HCT116 (cell line): ENCODE measurements around the gene DLST. TPM values are rescaled to one million over a fixed set of nuclear protein-coding genes. Genes with fewer than 3 reads are reported as not detected.

ENCODE experiments used
- ATAC-seq: fragments of 200-7000 bp; cut with Tn5 transposase; 2 replicates; pipeline ENCODE4 v1.9.1; 2020; ENCODE audit warnings: mild to moderate bottlenecking, moderate library complexity
- BruUV-seq: library from RNA; stranded (reverse); fragments of 400-500 nt; replicated peaks from 2 replicates; lab custom pipeline; 2021; lab: Mats Ljungman, UMichigan
- CTCF ChIA-PET: fragments of 300-600 bp; sonication (Branson Sonifier 250); formaldehyde crosslinking; loops from one replicate; lab custom pipeline; 2021; ENCODE audit warnings: antibody characterized with exemption; lab: Charles Lee
- POLR2A ChIA-PET: fragments of 300-600, 350-600 bp; sonication (Branson Sonifier 250); formaldehyde crosslinking; loops from one replicate; lab custom pipeline; 2021; ENCODE audit warnings: antibody characterized with exemption; lab: Charles Lee
- RAD21 ChIA-PET, 2 experiments: fragments of 300-600 bp; sonication (Branson Sonifier 250); formaldehyde crosslinking; loops; one replicate each; lab custom pipeline; 2023; ENCODE audit warnings: low total read pairs in 2 of 2; ENCODE audit not compliant: uncharacterized antibody in 2 of 2, unreplicated experiment in 2 of 2, low non-redundant PET in 1 of 2; lab: Charles Lee
- DNase-seq: peaks from one replicate; pipeline ENCODE4 v3.0.0-alpha.2; 2010; ENCODE audit warnings: low read depth, low spot score
- H2AFZ ChIP-seq: fragments of 200-600 bp; shearing (Covaris generic), sonication (generic); 2 replicates; pipeline ENCODE4 v1.6.1; 2017; ENCODE audit warnings: low read depth, mixed run types, mixed read lengths, antibody characterized with exemption, low read length; ENCODE audit not compliant: poor library complexity, severe bottlenecking
- H3K27ac ChIP-seq: 2 replicates; pipeline ENCODE4 v1.5.1; 2012; ENCODE audit warnings: low read depth, low read length
- H3K27me3 ChIP-seq: fragments of 200-600 bp; sonication (generic); 2 replicates; pipeline ENCODE4 v1.6.1; 2016; ENCODE audit warnings: mixed run types, low read length, mixed read lengths; ENCODE audit not compliant: insufficient read depth
- H3K36me3 ChIP-seq, 2 experiments: fragments of 200-500 bp in 1 of 2; fragments of 200-600 bp in 1 of 2; sonication (Bioruptor generic) in 1 of 2; sonication (generic) in 1 of 2; 2 replicates each; pipeline versions ENCODE4 v1.5.1 to v1.6.1; 2014 to 2016; ENCODE audit warnings: low read length in 2 of 2, inconsistent platforms in 1 of 2, mixed read lengths in 1 of 2, mixed run types in 1 of 2; ENCODE audit not compliant: insufficient read depth in 2 of 2, control insufficient read depth in 1 of 2
- H3K4me1 ChIP-seq, 2 experiments: fragments of 200-600 bp in 1 of 2; sonication (generic) in 1 of 2; 2 replicates each; pipeline versions ENCODE4 v1.5.1 to v1.6.1; 2012 to 2017; ENCODE audit warnings: low read length in 2 of 2, inconsistent platforms in 1 of 2, mild to moderate bottlenecking in 1 of 2, mixed read lengths in 1 of 2, mixed run types in 1 of 2, moderate library complexity in 1 of 2; ENCODE audit not compliant: insufficient read depth in 2 of 2, control insufficient read depth in 1 of 2
- H3K4me2 ChIP-seq: fragments of 200-600 bp; sonication (generic); 2 replicates; pipeline ENCODE4 v1.6.1; 2017; ENCODE audit warnings: mixed run types, low read length, mixed read lengths
- H3K4me3 ChIP-seq, 2 experiments: fragments of 200-600 bp in 1 of 2; sonication (generic) in 1 of 2; replicated peaks in 1 of 2; 2 replicates each; pipeline ENCODE4 v1.5.1; 2011 to 2016; ENCODE audit warnings: low read length in 2 of 2, control low read depth in 1 of 2, low read depth in 1 of 2, mild to moderate bottlenecking in 1 of 2, mixed read lengths in 1 of 2, mixed run types in 1 of 2
- H3K79me2 ChIP-seq: fragments of 200-600 bp; sonication (generic); 2 replicates; pipeline ENCODE4 v1.6.1; 2017; ENCODE audit warnings: mild to moderate bottlenecking, mixed run types, low read length, moderate library complexity, mixed read lengths; ENCODE audit not compliant: insufficient read depth
- H3K9ac ChIP-seq: fragments of 200-600 bp; sonication (generic); 2 replicates; pipeline ENCODE4 v1.6.1; 2016; ENCODE audit warnings: low read length, mixed read lengths
- H3K9me2 ChIP-seq: fragments of 200-600 bp; sonication (generic), shearing (Covaris generic); 2 replicates; pipeline ENCODE4 v1.6.1; 2017; ENCODE audit warnings: mixed run types, mild to moderate bottlenecking, moderate library complexity; ENCODE audit not compliant: insufficient read depth
- H3K9me3 ChIP-seq, 2 experiments: fragments of 200-500 bp in 1 of 2; fragments of 200-600 bp in 1 of 2; sonication (Bioruptor generic) in 1 of 2; sonication (generic) in 1 of 2; 2 replicates each; pipeline ENCODE4 v1.6.1; 2014 to 2017; ENCODE audit warnings: low read length in 2 of 2, mixed read lengths in 2 of 2, inconsistent platforms in 1 of 2, low read depth in 1 of 2, mild to moderate bottlenecking in 1 of 2, mixed run types in 1 of 2, moderate library complexity in 1 of 2; ENCODE audit not compliant: control insufficient read depth in 1 of 2, insufficient read depth in 1 of 2
- H4K20me1 ChIP-seq: fragments of 200-600 bp; sonication (generic), shearing (Covaris generic); 2 replicates; pipeline ENCODE4 v1.6.1; 2017; ENCODE audit warnings: mixed run types, mild to moderate bottlenecking, moderate library complexity; ENCODE audit not compliant: insufficient read depth
- CBX3 ChIP-seq: IDR thresholded peaks from 2 replicates; pipeline ENCODE4 v1.6.1; 2012; ENCODE audit warnings: low read depth
- CEBPB ChIP-seq: IDR thresholded peaks from 2 replicates; pipeline ENCODE4 v1.6.1; 2012; ENCODE audit warnings: low read depth
- EGR1 ChIP-seq: IDR thresholded peaks from 2 replicates; pipeline ENCODE4 v1.6.1; 2012; ENCODE audit warnings: low read depth
- ELF1 ChIP-seq: IDR thresholded peaks from 2 replicates; pipeline ENCODE4 v1.6.1; 2012; ENCODE audit warnings: low read depth, borderline replicate concordance
- EZH2phosphoT487 ChIP-seq: fragments of 200-600 bp; IDR thresholded peaks from 2 replicates; pipeline ENCODE4 v1.6.1; 2018; ENCODE audit warnings: antibody characterized with exemption, borderline replicate concordance
- JUND ChIP-seq: IDR thresholded peaks from 2 replicates; pipeline ENCODE4 v1.6.1; 2012
- POLR2AphosphoS5 ChIP-seq: IDR thresholded peaks from 2 replicates; pipeline ENCODE4 v1.6.1; 2011; ENCODE audit warnings: mild to moderate bottlenecking, low read depth, low read length, moderate library complexity
- RAD21 ChIP-seq: IDR thresholded peaks from 2 replicates; pipeline ENCODE4 v1.6.1; 2012; ENCODE audit warnings: low read depth, mild to moderate bottlenecking
- SIN3A ChIP-seq: IDR thresholded peaks from 2 replicates; pipeline ENCODE4 v1.6.1; 2012; ENCODE audit warnings: low read depth
- YY1 ChIP-seq: IDR thresholded peaks from 2 replicates; pipeline ENCODE4 v1.6.1; 2011; ENCODE audit warnings: low read length, low read depth, moderate library complexity, mild to moderate bottlenecking; ENCODE audit not compliant: insufficient replicate concordance; ENCODE audit errors: extremely low read depth
- ZNF274 ChIP-seq: fragments of 200-500 bp; sonication (Bioruptor generic); IDR thresholded peaks from 2 replicates; pipeline ENCODE4 v1.6.1; 2014; ENCODE audit warnings: mild to moderate bottlenecking, low read depth, low read length, inconsistent platforms
- intact Hi-C: fragments of 100-400 bp; cut with micrococcal nuclease; formaldehyde crosslinking; loops from 2 replicates; pipeline ENCODE4 v1.10.0; 2022
- total RNA-seq: library from RNA; stranded (reverse); gene quantifications from one replicate; pipeline ENCODE4 v1.2.1, GENCODE V29; 2021; ENCODE audit not compliant: unreplicated experiment
- TF ChIP-seq, protein P1 (sequence below): IDR thresholded peaks from 2 replicates; pipeline ENCODE4 v1.6.1; 2012
- TF ChIP-seq, protein P2 (sequence below): IDR thresholded peaks from 2 replicates; pipeline ENCODE4 v1.6.1; 2012; ENCODE audit warnings: low read depth

Gene DLST
- total RNA-seq, 1 experiment from 2014 or later: 101 TPM

DNA sequence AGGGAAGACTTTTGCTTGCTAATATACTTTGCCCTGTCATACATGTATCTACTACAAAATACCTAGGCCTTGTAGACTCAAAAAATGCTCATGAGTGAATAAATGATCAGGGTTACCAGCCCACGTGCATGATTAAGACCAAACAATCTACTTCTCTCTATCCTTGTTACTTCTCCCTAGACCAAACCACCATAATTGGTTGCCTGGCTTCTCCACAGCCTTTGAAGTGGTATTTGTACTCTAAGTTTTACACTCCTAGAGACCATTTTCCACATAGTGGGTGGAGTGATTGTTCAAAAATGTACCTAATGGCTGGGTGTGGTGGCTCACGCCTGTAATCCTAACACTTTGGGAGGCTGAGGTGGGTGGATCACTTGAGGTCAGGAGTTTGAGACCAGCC, 55.5 kb downstream of the DLST start:
- ATAC-seq (no peak), DNase-seq (no peak)
- Histone ChIP-seq H3K4me1 (peaks cover 4 to 10% of the 10 kb centered on the region in 2 experiments; a peak in 3 of 4 replicates), H3K9ac (no peak overlapping the region), H2AFZ (no peak overlapping the region), H3K4me2 (no peak overlapping the region), H4K20me1 (no peaks in the 10 kb centered on the region), H3K4me3 (no peak overlapping the region), H3K9me2 (no peaks in the 10 kb centered on the region), H3K27me3 (no peaks in the 10 kb centered on the region), H3K36me3 (no peaks in the 10 kb centered on the region), H3K9me3 (no peaks in the 10 kb centered on the region), H3K79me2 (no peaks in the 10 kb centered on the region), H3K27ac (no peak overlapping the region)
- ChIA-PET CTCF (interaction anchor here (0.7 to 2.4 kb wide), 2 partner anchors 8 to 9 kb away, joined by 3 to 12 read pairs; no protein-coding TSS in a partner anchor), RAD21 (no interaction called here), POLR2A (no interaction called here)
- BruUV-seq: no TSS peak
- TF ChIP-seq CBX3 (no peak), SIN3A (no peak), JUND (no peak)
- intact Hi-C loops: no loop called here

DNA sequence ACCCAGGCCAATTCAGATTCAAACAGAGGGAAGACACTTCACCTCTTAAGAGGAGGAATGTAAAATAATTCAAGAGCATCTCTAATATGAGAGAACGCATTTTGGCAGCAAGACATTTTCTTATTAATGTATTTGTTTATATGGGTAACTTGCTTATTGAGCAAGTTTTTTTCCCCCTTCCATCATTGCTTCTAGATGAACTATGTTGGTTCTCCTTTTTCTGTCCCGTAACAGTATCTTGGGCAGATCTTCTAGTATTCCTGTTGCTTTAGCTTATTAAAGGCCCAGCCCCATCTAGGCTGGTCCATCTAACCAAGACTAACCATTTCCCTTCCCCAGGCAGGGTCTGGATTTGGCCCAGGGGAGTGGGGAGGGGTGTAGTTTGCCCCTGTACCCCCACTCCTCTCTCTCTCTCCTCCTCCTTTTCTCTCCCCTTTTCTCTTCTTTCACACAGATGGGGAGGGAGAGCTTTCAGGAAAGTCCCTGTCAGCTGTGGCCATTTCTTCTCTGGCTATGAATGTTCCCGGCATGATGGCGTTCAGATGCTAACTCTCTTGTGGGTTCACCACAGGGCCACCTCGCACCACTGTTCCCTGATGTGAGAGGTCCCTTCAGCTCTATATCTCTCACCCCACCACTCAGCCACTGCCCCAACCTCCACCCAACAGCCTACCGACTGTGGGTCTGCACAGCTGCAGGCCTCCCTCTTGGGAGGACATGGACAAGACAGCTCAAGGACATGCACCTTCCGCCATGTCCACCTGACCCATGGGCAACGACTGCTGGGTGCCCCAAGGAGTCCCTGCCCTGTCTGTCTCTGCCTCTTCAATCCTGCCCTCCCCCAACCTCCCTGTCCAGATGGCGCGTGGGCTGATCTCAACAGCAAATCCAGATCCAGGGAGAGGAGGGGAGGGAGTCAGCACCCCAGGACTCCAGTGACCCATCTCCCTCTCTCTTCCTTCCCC, 57.1 kb downstream of the DLST start:
- CTCF ChIA-PET: interaction anchor here (1.6 kb wide), 1 partner anchor 9 kb away, joined by 5 read pairs; no protein-coding TSS in a partner anchor
- TF ChIP-seq CBX3 (no peak), ELF1 (no peak), CEBPB (no peak), RAD21 (no peak), EGR1 (no peak), SIN3A (no peak), EZH2phosphoT487 (no peak), YY1 (no peak), ZNF274 (no peak), POLR2AphosphoS5 (no peak)
- TF ChIP-seq, protein P1, sequence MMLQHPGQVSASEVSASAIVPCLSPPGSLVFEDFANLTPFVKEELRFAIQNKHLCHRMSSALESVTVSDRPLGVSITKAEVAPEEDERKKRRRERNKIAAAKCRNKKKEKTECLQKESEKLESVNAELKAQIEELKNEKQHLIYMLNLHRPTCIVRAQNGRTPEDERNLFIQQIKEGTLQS: no peak
- TF ChIP-seq, protein P2, sequence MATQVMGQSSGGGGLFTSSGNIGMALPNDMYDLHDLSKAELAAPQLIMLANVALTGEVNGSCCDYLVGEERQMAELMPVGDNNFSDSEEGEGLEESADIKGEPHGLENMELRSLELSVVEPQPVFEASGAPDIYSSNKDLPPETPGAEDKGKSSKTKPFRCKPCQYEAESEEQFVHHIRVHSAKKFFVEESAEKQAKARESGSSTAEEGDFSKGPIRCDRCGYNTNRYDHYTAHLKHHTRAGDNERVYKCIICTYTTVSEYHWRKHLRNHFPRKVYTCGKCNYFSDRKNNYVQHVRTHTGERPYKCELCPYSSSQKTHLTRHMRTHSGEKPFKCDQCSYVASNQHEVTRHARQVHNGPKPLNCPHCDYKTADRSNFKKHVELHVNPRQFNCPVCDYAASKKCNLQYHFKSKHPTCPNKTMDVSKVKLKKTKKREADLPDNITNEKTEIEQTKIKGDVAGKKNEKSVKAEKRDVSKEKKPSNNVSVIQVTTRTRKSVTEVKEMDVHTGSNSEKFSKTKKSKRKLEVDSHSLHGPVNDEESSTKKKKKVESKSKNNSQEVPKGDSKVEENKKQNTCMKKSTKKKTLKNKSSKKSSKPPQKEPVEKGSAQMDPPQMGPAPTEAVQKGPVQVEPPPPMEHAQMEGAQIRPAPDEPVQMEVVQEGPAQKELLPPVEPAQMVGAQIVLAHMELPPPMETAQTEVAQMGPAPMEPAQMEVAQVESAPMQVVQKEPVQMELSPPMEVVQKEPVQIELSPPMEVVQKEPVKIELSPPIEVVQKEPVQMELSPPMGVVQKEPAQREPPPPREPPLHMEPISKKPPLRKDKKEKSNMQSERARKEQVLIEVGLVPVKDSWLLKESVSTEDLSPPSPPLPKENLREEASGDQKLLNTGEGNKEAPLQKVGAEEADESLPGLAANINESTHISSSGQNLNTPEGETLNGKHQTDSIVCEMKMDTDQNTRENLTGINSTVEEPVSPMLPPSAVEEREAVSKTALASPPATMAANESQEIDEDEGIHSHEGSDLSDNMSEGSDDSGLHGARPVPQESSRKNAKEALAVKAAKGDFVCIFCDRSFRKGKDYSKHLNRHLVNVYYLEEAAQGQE: no peak

More for the DNA sequence above, 57.1 kb downstream of the DLST start:
- no peak overlapping the region for H2AFZ ChIP-seq
- ChIA-PET RAD21 (no interaction called here), POLR2A (interaction anchor here (2.0 kb wide), 1 partner anchor 17 kb away, joined by 6 read pairs; the partner anchor contains the start of gene PGF)
- no peak overlapping the region for H3K4me2 ChIP-seq
- intact Hi-C loops: no loop called here
- no peak for ATAC-seq
- H3K4me1 ChIP-seq: peaks cover 4 to 10% of the 10 kb centered on the region in 2 experiments; a peak in 3 of 4 replicates
- H3K9me2 ChIP-seq: no peaks in the 10 kb centered on the region
- H4K20me1 ChIP-seq: no peaks in the 10 kb centered on the region
- DNase-seq: no peak
- H3K79me2 ChIP-seq: no peaks in the 10 kb centered on the region
- no peak overlapping the region for H3K9ac ChIP-seq
- no peak overlapping the region for H3K4me3 ChIP-seq
- BruUV-seq: no TSS peak
- no peaks in the 10 kb centered on the region for H3K9me3 ChIP-seq
- H3K27me3 ChIP-seq: no peaks in the 10 kb centered on the region
- H3K27ac ChIP-seq: no peak overlapping the region
- H3K36me3 ChIP-seq: no peaks in the 10 kb centered on the region
